ENCODE data around the gene PKLR. TPM values are rescaled to one million over a fixed set of nuclear protein-coding genes. Genes with fewer than 3 reads are reported as not detected.
"Not testable (repeated sequence)": the region's sequence is repeated elsewhere in the genome, so short reads cannot be mapped to it uniquely, and the experiment has no call there.

PKLR gene
- total RNA-seq, result 0.11 TPM in 1 of 3 replicates, not detected in the others

DNA sequence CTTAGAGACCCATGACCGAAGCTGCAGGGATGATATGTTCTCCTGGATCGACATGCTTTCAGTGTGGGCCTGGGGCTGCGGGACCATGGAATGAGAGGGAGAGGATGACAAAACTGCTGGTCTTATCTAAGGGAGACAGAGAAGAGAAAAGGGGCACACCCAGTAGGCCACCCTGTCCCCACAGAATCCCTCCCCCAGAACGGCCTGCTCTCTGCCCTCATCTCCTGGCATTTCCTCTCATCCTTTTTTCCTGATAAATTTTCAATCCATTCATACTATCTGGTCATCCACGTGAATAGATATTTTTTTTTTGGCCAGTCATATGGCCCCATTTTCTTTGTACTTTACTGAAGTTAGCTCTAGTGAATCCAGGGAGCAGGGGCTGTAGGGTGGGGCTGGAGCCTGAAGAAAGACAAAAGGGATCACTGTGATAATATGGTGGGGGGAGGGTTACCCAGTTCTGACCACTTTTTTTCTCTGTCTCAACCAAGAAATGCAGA, at the start of gene PKLR:
Gene PKLR (minus strand): TSS at position 97 of the 500 bp plus-strand sequence. CDS start 43 bp downstream, at position 54.
- Mint-ChIP-seq H3K36me3 (no peaks in the 10 kb centered on the region), H3K4me1 (peaks cover 13% of the 10 kb centered on the region), H3K27ac (no peak within 1 kb of the TSS), H3K27me3 (ENCODE audit: low read depth) (peaks cover 2% of the 10 kb centered on the region), H3K9me3 (no peaks in the 10 kb centered on the region), H3K4me3 (no peak within 1 kb of the TSS)
- DNase-seq (ENCODE audit: low spot score in 2 of 2, unreplicated experiment in 2 of 2), result no peak
- TF ChIP-seq, protein P1, sequence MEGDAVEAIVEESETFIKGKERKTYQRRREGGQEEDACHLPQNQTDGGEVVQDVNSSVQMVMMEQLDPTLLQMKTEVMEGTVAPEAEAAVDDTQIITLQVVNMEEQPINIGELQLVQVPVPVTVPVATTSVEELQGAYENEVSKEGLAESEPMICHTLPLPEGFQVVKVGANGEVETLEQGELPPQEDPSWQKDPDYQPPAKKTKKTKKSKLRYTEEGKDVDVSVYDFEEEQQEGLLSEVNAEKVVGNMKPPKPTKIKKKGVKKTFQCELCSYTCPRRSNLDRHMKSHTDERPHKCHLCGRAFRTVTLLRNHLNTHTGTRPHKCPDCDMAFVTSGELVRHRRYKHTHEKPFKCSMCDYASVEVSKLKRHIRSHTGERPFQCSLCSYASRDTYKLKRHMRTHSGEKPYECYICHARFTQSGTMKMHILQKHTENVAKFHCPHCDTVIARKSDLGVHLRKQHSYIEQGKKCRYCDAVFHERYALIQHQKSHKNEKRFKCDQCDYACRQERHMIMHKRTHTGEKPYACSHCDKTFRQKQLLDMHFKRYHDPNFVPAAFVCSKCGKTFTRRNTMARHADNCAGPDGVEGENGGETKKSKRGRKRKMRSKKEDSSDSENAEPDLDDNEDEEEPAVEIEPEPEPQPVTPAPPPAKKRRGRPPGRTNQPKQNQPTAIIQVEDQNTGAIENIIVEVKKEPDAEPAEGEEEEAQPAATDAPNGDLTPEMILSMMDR (IDR thresholded peaks at IDR 0.05; ENCODE audit: unreplicated experiment), result no peak

DNA sequence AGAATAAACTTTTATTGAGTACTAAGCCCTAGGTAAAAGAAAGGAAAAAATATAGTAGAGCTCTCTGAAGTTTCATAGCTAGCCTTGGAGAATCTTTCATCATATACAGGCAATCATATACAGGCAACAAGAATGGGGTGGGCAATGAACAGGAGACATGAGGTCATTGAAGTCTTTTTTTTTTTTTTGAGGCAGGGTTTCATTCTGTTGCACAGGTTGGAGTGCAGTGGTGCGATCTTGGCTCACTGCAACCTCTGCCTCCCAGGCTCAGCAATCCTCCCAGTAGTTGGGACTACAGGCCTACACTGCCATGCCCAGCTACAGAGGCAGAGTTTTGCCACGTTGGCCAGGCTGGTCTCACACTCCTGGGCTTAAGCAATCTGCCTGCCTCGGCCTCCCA, 41.6 kb upstream of the PKLR start:
- TF ChIP-seq, protein P1 (IDR thresholded peaks at IDR 0.05; ENCODE audit: unreplicated experiment), result no peak
- Mint-ChIP-seq H3K4me1 (no peaks in the 10 kb centered on the region), H3K27ac (no peak overlapping the region), H3K27me3 (ENCODE audit: low read depth) (no peaks in the 10 kb centered on the region), H3K4me3 (no peak overlapping the region), H3K36me3 (peaks cover 61% of the 10 kb centered on the region), H3K9me3 (no peaks in the 10 kb centered on the region)
- DNase-seq (ENCODE audit: low spot score in 2 of 2, unreplicated experiment in 2 of 2), result no peak

DNA sequence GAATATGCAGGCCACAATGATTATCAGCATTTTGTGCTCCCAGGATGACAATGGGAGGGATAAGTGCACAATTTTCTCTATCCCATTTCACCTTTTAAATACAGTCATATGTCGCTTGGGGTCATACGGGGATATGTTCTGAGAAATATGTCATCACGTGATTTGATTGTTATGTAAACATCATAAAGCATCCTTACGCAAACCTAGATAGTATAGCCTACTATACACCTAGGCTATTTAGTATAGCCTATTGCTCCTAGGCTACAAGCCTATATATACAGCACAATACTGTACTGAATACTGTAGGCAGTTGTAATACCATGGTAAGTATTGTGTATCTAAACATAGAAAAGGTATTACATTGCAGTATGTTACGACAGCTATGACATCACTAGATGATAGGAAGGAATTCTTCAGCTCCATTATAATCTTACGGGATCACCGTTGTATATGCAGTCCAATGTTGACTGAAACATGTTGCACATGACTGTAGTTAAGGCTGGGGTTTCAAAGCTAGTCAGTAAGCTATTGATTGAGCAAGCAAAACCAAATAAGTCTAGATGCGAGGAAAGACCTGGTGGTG, 38.4 kb upstream of the PKLR start:
- Mint-ChIP-seq H3K27me3 (ENCODE audit: low read depth) (no peaks in the 10 kb centered on the region), H3K9me3 (no peaks in the 10 kb centered on the region), H3K4me1 (no peaks in the 10 kb centered on the region), H3K36me3 (peaks cover 57% of the 10 kb centered on the region), H3K4me3 (no peak overlapping the region), H3K27ac (no peak overlapping the region)
- TF ChIP-seq, protein P1 (IDR thresholded peaks at IDR 0.05; ENCODE audit: unreplicated experiment), result no peak
- no peak for DNase-seq (ENCODE audit: low spot score in 2 of 2, unreplicated experiment in 2 of 2)

DNA sequence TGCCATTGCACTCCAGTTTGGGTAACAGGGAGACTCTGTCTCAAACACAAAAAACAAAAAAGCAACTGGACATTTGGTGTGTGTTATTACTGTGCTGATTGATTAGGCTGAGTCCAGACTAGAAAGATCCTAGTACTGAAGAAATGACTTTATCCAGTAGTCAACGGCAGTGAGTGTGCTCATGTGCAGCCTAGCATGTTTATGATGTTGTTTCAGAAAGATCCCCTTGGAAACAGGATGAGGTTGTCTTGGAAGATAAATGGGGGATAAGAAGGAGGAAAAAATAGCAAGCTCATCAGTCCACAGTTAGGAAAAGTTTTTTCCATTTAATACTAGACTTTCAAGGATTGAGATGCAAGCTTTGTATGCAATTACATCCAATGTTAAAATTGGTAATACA, 33.7 kb upstream of the PKLR start:
- Mint-ChIP-seq H3K36me3 (peaks cover 48% of the 10 kb centered on the region), H3K9me3 (no peaks in the 10 kb centered on the region), H3K4me1 (no peaks in the 10 kb centered on the region), H3K27ac (peak overlapping the region; percentile 44), H3K4me3 (no peak overlapping the region), H3K27me3 (ENCODE audit: low read depth) (no peaks in the 10 kb centered on the region)
- TF ChIP-seq, protein P1 (IDR thresholded peaks at IDR 0.05; ENCODE audit: unreplicated experiment), result no peak
- DNase-seq (ENCODE audit: low spot score in 2 of 2, unreplicated experiment in 2 of 2), result no peak

DNA sequence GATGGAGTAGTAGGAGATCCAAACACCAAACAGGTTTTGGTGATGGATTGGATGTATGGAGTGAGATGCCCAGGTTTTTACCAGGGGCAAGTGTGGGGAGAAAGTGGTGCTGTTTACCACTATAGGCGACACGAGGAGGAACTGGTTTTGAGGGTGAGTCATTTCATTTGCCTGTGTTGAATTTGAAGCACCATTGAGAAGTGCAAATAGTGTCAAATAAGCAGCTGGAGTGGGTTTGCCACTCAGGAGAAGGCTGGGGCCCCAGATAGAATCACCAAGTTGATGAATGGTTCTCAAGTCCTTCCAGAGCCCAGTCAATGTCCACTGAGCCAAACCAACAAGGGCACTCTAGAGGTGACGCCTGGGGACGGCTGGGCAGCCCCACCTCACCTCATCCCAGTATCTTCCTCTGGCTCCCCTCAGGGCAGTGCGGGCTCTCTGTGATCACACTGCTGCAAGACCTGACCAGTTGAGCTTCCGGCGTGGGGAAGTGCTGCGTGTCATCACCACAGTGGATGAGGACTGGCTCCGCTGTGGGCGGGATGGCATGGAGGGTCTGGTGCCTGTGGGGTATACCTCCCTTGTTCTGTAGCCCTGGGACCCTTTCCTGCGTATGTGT, 28.9 kb upstream of the PKLR start:
- no peaks in the 10 kb centered on the region for H3K27me3 Mint-ChIP-seq (ENCODE audit: low read depth)
- no peaks in the 10 kb centered on the region for H3K9me3 Mint-ChIP-seq
- H3K27ac Mint-ChIP-seq, result peak overlapping the region; percentile 54
- DNase-seq (ENCODE audit: low spot score in 2 of 2, unreplicated experiment in 2 of 2), result no peak
- H3K4me3 Mint-ChIP-seq, result no peak overlapping the region
- peaks cover 15% of the 10 kb centered on the region for H3K4me1 Mint-ChIP-seq
- TF ChIP-seq, protein P1 (IDR thresholded peaks at IDR 0.05; ENCODE audit: unreplicated experiment), result no peak
- H3K36me3 Mint-ChIP-seq, result peaks cover 31% of the 10 kb centered on the region

DNA sequence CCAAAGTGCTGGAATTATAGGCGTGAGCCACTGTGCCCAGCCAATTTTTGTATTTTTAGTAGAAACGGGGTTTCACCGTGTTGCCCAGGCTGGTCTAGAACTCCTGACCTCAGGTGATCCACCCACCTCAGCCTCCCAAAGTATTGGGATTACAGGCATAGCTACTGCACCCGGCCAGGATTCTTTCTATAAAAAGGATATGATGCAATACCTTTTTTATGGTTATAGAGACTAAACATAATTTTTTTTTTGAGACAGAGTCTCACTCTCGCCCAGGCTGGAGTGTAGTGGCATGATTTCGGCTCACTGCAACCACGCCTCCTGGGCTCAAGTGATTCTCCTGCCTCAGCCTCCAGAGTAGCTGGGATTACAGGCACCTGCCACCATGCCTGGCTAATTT, 27.6 kb upstream of the PKLR start:
- not testable (repeated sequence) for DNase-seq (ENCODE audit: low spot score in 2 of 2, unreplicated experiment in 2 of 2); H3K9me3 Mint-ChIP-seq

More for the DNA sequence above, 27.6 kb upstream of the PKLR start:
- H3K27ac Mint-ChIP-seq; H3K4me3 Mint-ChIP-seq; H3K27me3 Mint-ChIP-seq (ENCODE audit: low read depth): not testable (repeated sequence)
- peaks cover 15% of the 10 kb centered on the region for H3K4me1 Mint-ChIP-seq
- peaks cover 25% of the 10 kb centered on the region for H3K36me3 Mint-ChIP-seq
